H1 (cell line): ENCODE measurements around the gene ADAM12. TPM values are rescaled to one million over a fixed set of nuclear protein-coding genes. Genes with fewer than 3 reads are reported as not detected.

Experiments used
- CTCF ChIA-PET: fragments of 300-600 bp; sonication (Branson Sonifier 250); formaldehyde crosslinking; loops from one replicate; lab custom pipeline; 2021; ENCODE audit not compliant: partially characterized antibody; lab: Charles Lee
- POLR2A ChIA-PET: fragments of 300-600 bp; sonication (Branson Sonifier 250); formaldehyde crosslinking; loops from one replicate; lab custom pipeline; 2021; ENCODE audit warnings: inconsistent platforms; ENCODE audit not compliant: partially characterized antibody; lab: Charles Lee
- DNase-seq, 2 experiments: peaks; one replicate each; pipeline versions ENCODE4 v3.0.0 to v3.0.0-alpha.2; 2010 to 2022; ENCODE audit warnings: low spot score in 2 of 2, low read depth in 1 of 2, mixed read lengths in 1 of 2
- FAIRE-seq: peaks from 2 replicates; lab custom pipeline; 2011; peaks lifted over from hg19 to GRCh38; lab: Jason Lieb, UNC
- H2AFZ ChIP-seq: 2 replicates; pipeline ENCODE4 v1.8.1; 2012; ENCODE audit warnings: low read length, inconsistent platforms
- H2AK5ac ChIP-seq: 2 replicates; pipeline ENCODE4 v1.6.1; 2013; ENCODE audit warnings: low read depth, low read length
- H2BK120ac ChIP-seq: replicated peaks from 2 replicates; pipeline ENCODE3; 2013; ENCODE audit warnings: low read depth, low read length, inconsistent platforms
- H2BK12ac ChIP-seq: 2 replicates; pipeline ENCODE4 v1.6.1; 2013; ENCODE audit warnings: low read depth, low read length
- H2BK15ac ChIP-seq: 2 replicates; pipeline ENCODE4 v1.6.1; 2013; ENCODE audit warnings: low read length
- H2BK20ac ChIP-seq: 2 replicates; pipeline ENCODE4 v1.6.1; 2013; ENCODE audit warnings: low read length
- H2BK5ac ChIP-seq: 2 replicates; pipeline ENCODE4 v1.6.1; 2013; ENCODE audit warnings: low read depth, low read length
- H3K14ac ChIP-seq: 2 replicates; pipeline ENCODE4 v1.6.1; 2013; ENCODE audit warnings: inconsistent platforms; ENCODE audit not compliant: insufficient read length
- H3K18ac ChIP-seq: 2 replicates; pipeline ENCODE4 v1.6.1; 2013; ENCODE audit warnings: low read length; ENCODE audit errors: extremely low read depth
- H3K23ac ChIP-seq: 2 replicates; pipeline ENCODE4 v1.6.1; 2013; ENCODE audit warnings: inconsistent platforms; ENCODE audit not compliant: insufficient read length
- H3K23me2 ChIP-seq: 2 replicates; pipeline ENCODE4 v1.6.1; 2013; ENCODE audit warnings: low read depth, low read length
- H3K27ac ChIP-seq: 2 replicates; pipeline ENCODE4 v1.6.1; 2011; ENCODE audit warnings: low read depth, low read length, inconsistent platforms
- H3K27me3 ChIP-seq, 4 experiments: replicated peaks in 1 of 4; 1 replicate in 1 of 4; 2 replicates in 3 of 4; pipeline versions ENCODE4 v1.6.1 to v1.8.1; 2011 to 2013; ENCODE audit warnings: low read length in 3 of 4, mild to moderate bottlenecking in 3 of 4, inconsistent platforms in 2 of 4, mixed read lengths in 2 of 4, moderate library complexity in 1 of 4; ENCODE audit not compliant: control insufficient read depth in 3 of 4, insufficient read depth in 3 of 4; ENCODE audit errors: extremely low read depth in 1 of 4
- H3K36me3 ChIP-seq, 4 experiments: 2 replicates each; pipeline versions ENCODE4 v1.6.1 to v1.8.1; 2011 to 2013; ENCODE audit warnings: mild to moderate bottlenecking in 4 of 4, low read length in 3 of 4, moderate library complexity in 2 of 4, control low read depth in 1 of 4, inconsistent platforms in 1 of 4; ENCODE audit not compliant: insufficient read depth in 4 of 4, control insufficient read depth in 2 of 4
- H3K4ac ChIP-seq: replicated peaks from 2 replicates; pipeline ENCODE3; 2013; ENCODE audit warnings: low read length, low read depth, mixed read lengths, inconsistent platforms; ENCODE audit not compliant: insufficient read length
- H3K4me1 ChIP-seq, 4 experiments: replicated peaks in 1 of 4; 1 replicate in 1 of 4; 2 replicates in 3 of 4; pipeline versions ENCODE4 v1.6.1 to v1.8.1; 2011 to 2013; ENCODE audit warnings: low read length in 3 of 4, inconsistent platforms in 2 of 4, mixed read lengths in 1 of 4; ENCODE audit not compliant: insufficient read depth in 4 of 4, control insufficient read depth in 3 of 4
- H3K4me2 ChIP-seq, 2 experiments: 2 replicates each; pipeline versions ENCODE4 v1.6.1 to v1.8.1; 2011 to 2013; ENCODE audit warnings: low read depth in 2 of 2, low read length in 2 of 2, control low read depth in 1 of 2, inconsistent platforms in 1 of 2, mild to moderate bottlenecking in 1 of 2; ENCODE audit not compliant: insufficient read depth in 1 of 2
- H3K4me3 ChIP-seq, 4 experiments: fragments of 200-600, 300-600 bp in 1 of 4; sonication (generic), shearing (Covaris generic), sonication (Bioruptor Twin) in 1 of 4; 2 replicates each; pipeline versions ENCODE4 v1.5.1 to v1.8.1; 2011 to 2016; ENCODE audit warnings: low read length in 4 of 4, low read depth in 3 of 4, control low read depth in 2 of 4, inconsistent platforms in 2 of 4, mild to moderate bottlenecking in 2 of 4, mixed read lengths in 1 of 4, moderate library complexity in 1 of 4; ENCODE audit not compliant: insufficient read depth in 2 of 4; ENCODE audit errors: extremely low read depth in 1 of 4
- H3K56ac ChIP-seq: replicated peaks from 2 replicates; pipeline ENCODE3; 2013; ENCODE audit warnings: low read depth, mild to moderate bottlenecking, mixed read lengths, low read length, inconsistent platforms; ENCODE audit not compliant: insufficient read length
- H3K79me1 ChIP-seq: 2 replicates; pipeline ENCODE4 v1.6.1; 2013; ENCODE audit warnings: low read depth, low read length, control low read depth
- H3K79me2 ChIP-seq, 2 experiments: 2 replicates each; pipeline versions ENCODE4 v1.6.1 to v1.8.1; 2012 to 2013; ENCODE audit warnings: low read length in 2 of 2, mild to moderate bottlenecking in 2 of 2, inconsistent platforms in 1 of 2; ENCODE audit not compliant: insufficient read depth in 2 of 2, control insufficient read depth in 1 of 2
- H3K9ac ChIP-seq, 4 experiments: replicated peaks in 1 of 4; 1 replicate in 1 of 4; 2 replicates in 3 of 4; pipeline versions ENCODE4 v1.6.1 to v1.8.1; 2011 to 2013; ENCODE audit warnings: low read depth in 3 of 4, low read length in 3 of 4, control low read depth in 2 of 4, mild to moderate bottlenecking in 2 of 4, moderate library complexity in 2 of 4, inconsistent platforms in 1 of 4; ENCODE audit errors: extremely low read depth in 1 of 4
- H3K9me3 ChIP-seq, 2 experiments: 2 replicates each; pipeline versions ENCODE4 v1.6.1 to v1.8.1; 2012 to 2013; ENCODE audit warnings: mild to moderate bottlenecking in 2 of 2, moderate library complexity in 2 of 2, control low read depth in 1 of 2, inconsistent platforms in 1 of 2, low read depth in 1 of 2, low read length in 1 of 2, mixed read lengths in 1 of 2; ENCODE audit not compliant: insufficient read depth in 2 of 2
- H4K20me1 ChIP-seq, 2 experiments: replicated peaks in 1 of 2; 2 replicates each; pipeline versions ENCODE3 to v1.8.1; 2011 to 2013; ENCODE audit warnings: inconsistent platforms in 2 of 2, low read length in 2 of 2, mild to moderate bottlenecking in 1 of 2; ENCODE audit not compliant: insufficient read depth in 2 of 2, control insufficient read depth in 1 of 2
- H4K5ac ChIP-seq: 2 replicates; pipeline ENCODE4 v1.6.1; 2013; ENCODE audit warnings: low read length, low read depth, mixed read lengths, inconsistent platforms; ENCODE audit not compliant: insufficient read length
- H4K8ac ChIP-seq: 2 replicates; pipeline ENCODE4 v1.8.0; 2013; ENCODE audit warnings: mild to moderate bottlenecking, moderate library complexity, low read length, inconsistent platforms; ENCODE audit not compliant: insufficient read depth; ENCODE audit errors: extremely low read depth
- H4K91ac ChIP-seq: replicated peaks from 2 replicates; pipeline ENCODE3; 2013; ENCODE audit warnings: low read length, mixed read lengths, inconsistent platforms; ENCODE audit not compliant: insufficient read length
- ATF3 ChIP-seq: IDR thresholded peaks from 2 replicates; pipeline ENCODE4 v1.6.1; 2011; ENCODE audit warnings: low read depth, mild to moderate bottlenecking, low read length; ENCODE audit not compliant: insufficient read depth
- BCL11A ChIP-seq, 2 experiments: IDR thresholded peaks; one replicate each; pipeline ENCODE4 v1.6.1; 2011; ENCODE audit warnings: low read depth in 2 of 2, low read length in 2 of 2, mild to moderate bottlenecking in 2 of 2
- EGR1 ChIP-seq: IDR thresholded peaks from 2 replicates; pipeline ENCODE4 v1.6.1; 2011; ENCODE audit warnings: low read depth, low read length, borderline replicate concordance
- GTF2F1 ChIP-seq: IDR thresholded peaks from 2 replicates; pipeline ENCODE4 v1.6.1; 2012; ENCODE audit warnings: low read depth, low read length, improper control_type of control experiment, borderline replicate concordance
- HDAC6 ChIP-seq: IDR thresholded peaks from one replicate; pipeline ENCODE4 v1.7.1; 2012; ENCODE audit warnings: low read depth, mild to moderate bottlenecking, inconsistent platforms, low read length, moderate library complexity
- MAX ChIP-seq: IDR thresholded peaks from 2 replicates; pipeline ENCODE4 v1.6.1; 2012; ENCODE audit warnings: inconsistent platforms
- NANOG ChIP-seq: IDR thresholded peaks from 2 replicates; pipeline ENCODE4 v1.6.1; 2011; ENCODE audit warnings: low read length, low read depth, mild to moderate bottlenecking, inconsistent platforms; ENCODE audit not compliant: insufficient read depth, poor library complexity, severe bottlenecking
- PHF8 ChIP-seq: fragments of 200-600 bp; sonication (generic); conservative IDR thresholded peaks from 2 replicates; pipeline ENCODE4 v1.7.1; 2012; ENCODE audit warnings: low read depth, mild to moderate bottlenecking, inconsistent platforms, low read length, moderate library complexity
- SIRT6 ChIP-seq: IDR thresholded peaks from one replicate; pipeline ENCODE4 v1.7.1; 2012; ENCODE audit warnings: low read length, inconsistent platforms
- SIX5 ChIP-seq: IDR thresholded peaks from 2 replicates; pipeline ENCODE4 v1.6.1; 2011; ENCODE audit warnings: mild to moderate bottlenecking, low read depth, low read length
- SP4 ChIP-seq: IDR thresholded peaks from 2 replicates; pipeline ENCODE4 v1.6.1; 2012; ENCODE audit warnings: low read length, inconsistent platforms
- TEAD4 ChIP-seq: IDR thresholded peaks from 2 replicates; pipeline ENCODE4 v1.6.1; 2012; ENCODE audit warnings: low read depth, low read length, inconsistent platforms, mixed read lengths
- YY1 ChIP-seq: IDR thresholded peaks from 2 replicates; pipeline ENCODE4 v1.6.1; 2011; ENCODE audit warnings: low read depth, mild to moderate bottlenecking, low read length
- WGBS, 2 experiments: shearing (Covaris generic) in 1 of 2; methylation state at CpG; one replicate each; pipeline versions ENCODE4 v1.1.6 to v1.1.7; 2013 to 2015; ENCODE audit warnings: low lambda C conversion rate in 2 of 2, mixed read lengths in 2 of 2, inconsistent platforms in 1 of 2, low coverage in 1 of 2, missing lambda C conversion rate in 1 of 2; ENCODE audit not compliant: insufficient replicate concordance in 2 of 2, insufficient coverage in 1 of 2, insufficient read length in 1 of 2; ENCODE audit errors: extremely low coverage in 1 of 2, missing lambda C conversion rate in 1 of 2; 5-methylcytosine and 5-hydroxymethylcytosine counted together
- polyA plus RNA-seq, 7 experiments: library from polyadenylated mRNA; depleted of rRNA in 3 of 7; stranded (reverse) in 5 of 7; unstranded in 2 of 7; fragments of >200 nt in 5 of 7; fragments of 200-250 nt in 2 of 7; gene quantifications; 1 replicate in 5 of 7; 2 replicates in 1 of 7; 4 replicates in 1 of 7; pipeline versions ENCODE4 v1.2.1 to v1.2.3, GENCODE V29; 2011 to 2013; ENCODE audit warnings: missing spikeins in 2 of 7, mixed read lengths in 2 of 7
- total RNA-seq: library from RNA; stranded (reverse); fragmentation: NEBNext Ultra II Directional; extraction: Animal tissue kit (Norgen Biotek cat#: 25700); gene quantifications from 2 replicates; pipeline ENCODE4 v1.2.1, GENCODE V29; 2021

The ADAM12 gene
- total and polyA plus RNA-seq, 2 of the 8 experiments (the other 6 are each of a cell fraction or from before 2014, with no cell fraction given): 0.07 to 0.17 TPM

GRCh38 chr10:126259760-126260479 lies 128.4 kb downstream of the ADAM12 start:
- H3K23me2 ChIP-seq: no peaks in the 10 kb centered on the region
- H2AFZ ChIP-seq: no peak overlapping the region
- no peak overlapping the region for H2AK5ac ChIP-seq
- no peaks in the 10 kb centered on the region for H3K79me1 ChIP-seq
- H3K23ac ChIP-seq: no peak overlapping the region
- no peak overlapping the region for H3K18ac ChIP-seq
- no peak overlapping the region for H3K4ac ChIP-seq
- no peak overlapping the region for H3K27ac ChIP-seq
- ChIA-PET CTCF (interaction anchor here (0.7 to 1.5 kb wide), 3 partner anchors 127 to 277 kb away, joined by 3 to 5 read pairs (median 3); no protein-coding TSS in a partner anchor), POLR2A (no interaction called here)
- H3K56ac ChIP-seq: no peak overlapping the region
- H3K79me2 ChIP-seq: no peaks in the 10 kb centered on the region
- no peak overlapping the region for H2BK15ac ChIP-seq
- H2BK5ac ChIP-seq: no peak overlapping the region
- no peak for FAIRE-seq
- H4K20me1 ChIP-seq: no peaks in the 10 kb centered on the region
- no peak overlapping the region for H2BK20ac ChIP-seq
- H4K91ac ChIP-seq: no peak overlapping the region
- peaks cover 0 to 4% (median 3%) of the 10 kb centered on the region in 4 experiments; a peak in 4 of 7 replicates for H3K4me1 ChIP-seq
- no peaks in the 10 kb centered on the region for H3K9me3 ChIP-seq
- H4K8ac ChIP-seq: no peak overlapping the region
- H3K4me2 ChIP-seq: no peak overlapping the region
- no peak overlapping the region for H3K9ac ChIP-seq
- no peaks in the 10 kb centered on the region for H3K27me3 ChIP-seq
- no peak overlapping the region for H3K14ac ChIP-seq
- no peak for DNase-seq
- no peak overlapping the region for H3K4me3 ChIP-seq
- no peaks in the 10 kb centered on the region for H3K36me3 ChIP-seq
- 0 out of 2 replicates have a peak overlapping the region, but pooled peaks have one; percentile 30 for H2BK12ac ChIP-seq
- H2BK120ac ChIP-seq: no peak overlapping the region
- WGBS, 2 experiments: 93% methylated on average over 7 of the region's 7 CpGs; no CpG with 5 or more reads in 1 of the 2 experiments
- H4K5ac ChIP-seq: no peak overlapping the region
- TF ChIP-seq HDAC6 (no peak), SP4 (no peak), MAX (no peak), SIX5 (no peak), SIRT6 (no peak), ATF3 (no peak), NANOG (no peak), YY1 (no peak), GTF2F1 (no peak), PHF8 (no peak), BCL11A (IDR thresholded peaks at IDR 0.05; ENCODE audit: low read depth in 2 of 2, low read length in 2 of 2) (no peak), EGR1 (no peak), TEAD4 (no peak)
